GM19438 (cell line): ENCODE results near the gene KCTD11.

Experiments used
- ATAC-seq: cut with Tn5 transposase; IDR thresholded peaks from one replicate; pipeline ENCODE4 v1.9.1; 2021; ENCODE audit warnings: low read depth; ENCODE audit not compliant: unreplicated experiment

KCTD11 gene

GRCh38 chr17:7351665-7352502, at the start of gene KCTD11:
TSS of gene KCTD11 (plus strand) at chr17:7352162.
- ATAC-seq, result peak; percentile 65

- ATAC-seq, result no peak
Observed at GRCh38 chr17:7304179-7304578, 47.8 kb upstream of the KCTD11 start.

GRCh38 chr17:7306911-7307685, 44.9 kb upstream of the KCTD11 start, which contains the start of gene EIF5A:
TSS of gene EIF5A (plus strand) at chr17:7307628. CDS start at chr17:7309636, 2,008 bp downstream.
- ATAC-seq, result peak; percentile 63

GRCh38 chr17:7307686-7308624, 44.0 kb upstream of the KCTD11 start:
- ATAC-seq, result no peak

GRCh38 chr17:7308625-7309433, 43.1 kb upstream of the KCTD11 start:
- ATAC-seq, result no peak

- ATAC-seq, result no peak
Observed at GRCh38 chr17:7309628-7310027, 42.3 kb upstream of the KCTD11 start.

GRCh38 chr17:7311110-7311705, 40.8 kb upstream of the KCTD11 start:
- no peak for ATAC-seq

- no peak for ATAC-seq
Observed at GRCh38 chr17:7312432-7313087, 39.4 kb upstream of the KCTD11 start.

- ATAC-seq, result no peak
Observed at GRCh38 chr17:7313088-7313889, 38.7 kb upstream of the KCTD11 start.

GRCh38 chr17:7313890-7314718, 37.9 kb upstream of the KCTD11 start:
- ATAC-seq, result no peak

- ATAC-seq, result peak; percentile 70
Observed at GRCh38 chr17:7314719-7315569, 37.0 kb upstream of the KCTD11 start, which contains the start of gene GPS2. TSS of gene GPS2 (minus strand) at chr17:7315360. CDS start at chr17:7315052, 308 bp downstream.

GRCh38 chr17:7315570-7316235, 36.3 kb upstream of the KCTD11 start:
- ATAC-seq, result no peak

GRCh38 chr17:7317161-7317803, 34.7 kb upstream of the KCTD11 start:
- ATAC-seq, result no peak

- no peak for ATAC-seq
Observed at GRCh38 chr17:7318121-7318860, 33.7 kb upstream of the KCTD11 start.
